Left lung (tissue), 10 donors: Measurements from ENCODE around the gene MRPL14. TPM values are rescaled to one million over a fixed set of nuclear protein-coding genes. Genes with fewer than 3 reads are reported as not detected.

Experiments used
- ATAC-seq: fragments of 200-7000 bp; cut with Tn5 transposase; one replicate; pipeline ENCODE4 v1.9.1; 2020; ENCODE audit warnings: moderate library complexity
- DNase-seq, 4 donors: peaks; one replicate each; pipeline ENCODE4 v3.0.0-alpha.2; 2013 to 2020
- H3K27ac ChIP-seq, 2 donors: fragments of 200-600 bp; sonication (generic) in 1 of 2; one replicate each; pipeline versions ENCODE4 v1.5.0 to v1.8.0; 2020 to 2021
- H3K27me3 ChIP-seq, 2 donors: fragments of 200-600 bp; sonication (generic) in 1 of 2; one replicate each; pipeline versions ENCODE4 v1.5.0 to v1.8.0; 2020 to 2021
- H3K36me3 ChIP-seq, 2 donors: fragments of 200-600 bp; sonication (generic) in 1 of 2; one replicate each; pipeline versions ENCODE4 v1.5.0 to v1.8.0; 2020 to 2021
- H3K4me1 ChIP-seq, 2 donors: fragments of 200-600 bp; one replicate each; pipeline ENCODE4 v1.8.0; 2021
- H3K4me3 ChIP-seq, 2 donors: fragments of 200-600 bp; sonication (generic) in 1 of 2; one replicate each; pipeline versions ENCODE4 v1.5.0 to v1.8.0; 2020 to 2021; ENCODE audit warnings: mild to moderate bottlenecking in 1 of 2
- H3K9me3 ChIP-seq, 2 donors: fragments of 200-600 bp; sonication (generic) in 1 of 2; one replicate each; pipeline versions ENCODE4 v1.5.0 to v1.8.0; 2020 to 2021
- intact Hi-C, 2 donors: fragments of 100-400 bp; cut with DNase I; formaldehyde crosslinking; loops; one replicate each; pipeline versions ENCODE4 v1.11.2 to v1.14.2; 2022
- polyA plus RNA-seq, 6 donors: library from polyadenylated mRNA; unstranded; fragments of 120-200 nt; gene quantifications; one replicate each; pipeline ENCODE4 v1.2.1, GENCODE V29; 2013; ENCODE audit not compliant: insufficient read length in 6 of 6
- total RNA-seq, 2 donors: library from RNA; stranded (reverse); fragmentation: NEBNext Ultra II Directional; extraction: Animal tissue kit (Norgen Biotek cat#: 25700); gene quantifications; one replicate each; pipeline ENCODE4 v1.2.1, GENCODE V29; 2021
- TF ChIP-seq, protein P1 (sequence below), 2 donors: fragments of 200-600 bp; sonication (generic) in 1 of 2; IDR thresholded peaks; one replicate each; pipeline versions ENCODE4 v1.5.0 to v1.8.0; 2021; ENCODE audit warnings: antibody characterized with exemption in 2 of 2
- donor health status: DM: no; HTN: yes; CAD: no.
- donor health status: DM: no; HTN: no; CAD: no.

MRPL14 gene
- total and polyA plus RNA-seq, 8 donors: 29.8 to 100 (median 37.6) TPM

GRCh38 chr6:44135875-44136274 lies 8.6 kb upstream of the MRPL14 start:
- TF ChIP-seq, protein P1, sequence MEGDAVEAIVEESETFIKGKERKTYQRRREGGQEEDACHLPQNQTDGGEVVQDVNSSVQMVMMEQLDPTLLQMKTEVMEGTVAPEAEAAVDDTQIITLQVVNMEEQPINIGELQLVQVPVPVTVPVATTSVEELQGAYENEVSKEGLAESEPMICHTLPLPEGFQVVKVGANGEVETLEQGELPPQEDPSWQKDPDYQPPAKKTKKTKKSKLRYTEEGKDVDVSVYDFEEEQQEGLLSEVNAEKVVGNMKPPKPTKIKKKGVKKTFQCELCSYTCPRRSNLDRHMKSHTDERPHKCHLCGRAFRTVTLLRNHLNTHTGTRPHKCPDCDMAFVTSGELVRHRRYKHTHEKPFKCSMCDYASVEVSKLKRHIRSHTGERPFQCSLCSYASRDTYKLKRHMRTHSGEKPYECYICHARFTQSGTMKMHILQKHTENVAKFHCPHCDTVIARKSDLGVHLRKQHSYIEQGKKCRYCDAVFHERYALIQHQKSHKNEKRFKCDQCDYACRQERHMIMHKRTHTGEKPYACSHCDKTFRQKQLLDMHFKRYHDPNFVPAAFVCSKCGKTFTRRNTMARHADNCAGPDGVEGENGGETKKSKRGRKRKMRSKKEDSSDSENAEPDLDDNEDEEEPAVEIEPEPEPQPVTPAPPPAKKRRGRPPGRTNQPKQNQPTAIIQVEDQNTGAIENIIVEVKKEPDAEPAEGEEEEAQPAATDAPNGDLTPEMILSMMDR (IDR thresholded peaks at IDR 0.05): no peak
- H3K36me3 ChIP-seq: peaks cover 0 to 66% of the 10 kb centered on the region in 2 donors

DNA sequence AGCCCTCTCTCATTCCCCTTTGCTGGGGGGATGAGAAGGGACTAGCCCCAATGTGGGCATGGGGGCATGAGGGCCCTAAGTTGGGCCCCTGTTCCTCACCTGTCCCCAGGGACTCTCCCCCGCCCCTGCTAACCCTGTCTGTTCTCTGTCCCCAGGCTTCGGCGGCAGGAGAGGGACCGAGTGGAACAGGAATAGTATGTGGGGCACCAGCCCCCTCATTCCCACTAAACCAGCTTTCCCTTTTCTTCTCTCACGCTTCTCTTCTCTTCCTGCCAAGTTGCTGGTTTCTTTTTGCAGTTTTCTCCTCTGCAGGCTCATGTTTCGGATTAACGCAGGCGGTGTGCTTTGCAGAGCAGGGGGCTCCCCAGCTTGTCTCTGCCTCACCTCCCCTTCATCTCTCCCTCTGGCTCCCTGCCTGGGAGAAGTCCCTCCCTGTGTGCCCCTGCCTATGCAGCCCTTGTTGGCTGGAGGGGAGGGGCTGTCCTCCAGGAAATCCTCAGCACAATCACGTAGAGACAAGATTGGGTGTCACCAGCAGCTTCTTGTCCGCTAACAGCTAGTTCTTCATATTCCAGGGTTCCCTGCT lies 8.0 kb upstream of the MRPL14 start:
- DNase-seq: peak in 2 of 4 donors; percentile 30 to 71
- TF ChIP-seq, protein P1 (IDR thresholded peaks at IDR 0.05): no peak
- Histone ChIP-seq H3K4me1 (peaks cover 10 to 18% of the 10 kb centered on the region in 2 donors), H3K9me3 (no peaks in the 10 kb centered on the region), H3K27ac (no peak overlapping the region), H3K27me3 (no peaks in the 10 kb centered on the region), H3K4me3 (no peak overlapping the region), H3K36me3 (peaks cover 0 to 59% of the 10 kb centered on the region in 2 donors)
- intact Hi-C loops: no loop called here
- no peak for ATAC-seq

More at GRCh38 chr6:44135875-44136274, 8.6 kb upstream of the MRPL14 start:
- Histone ChIP-seq H3K4me3 (no peak overlapping the region), H3K4me1 (peaks cover 10 to 18% of the 10 kb centered on the region in 2 donors), H3K27me3 (no peaks in the 10 kb centered on the region), H3K9me3 (no peaks in the 10 kb centered on the region), H3K27ac (no peak overlapping the region)
- no peak for ATAC-seq
- DNase-seq: peak in 1 of 4 donors; percentile 26
- intact Hi-C loops: no loop called here

- intact Hi-C loops: no loop called here
- Histone ChIP-seq H3K36me3 (peaks cover 0 to 48% of the 10 kb centered on the region in 2 donors), H3K27ac (no peak overlapping the region), H3K27me3 (no peaks in the 10 kb centered on the region), H3K9me3 (no peaks in the 10 kb centered on the region), H3K4me3 (no peak overlapping the region), H3K4me1 (peaks cover 10 to 26% of the 10 kb centered on the region in 2 donors)
- no peak for ATAC-seq
- TF ChIP-seq, protein P1 (IDR thresholded peaks at IDR 0.05): no peak
- no peak for DNase-seq
Measured at GRCh38 chr6:44133981-44134711, 6.9 kb upstream of the MRPL14 start.

- H3K27me3 ChIP-seq: no peaks in the 10 kb centered on the region
- peaks cover 0 to 40% of the 10 kb centered on the region in 2 donors for H3K36me3 ChIP-seq
- peaks cover 10 to 32% of the 10 kb centered on the region in 2 donors for H3K4me1 ChIP-seq
- intact Hi-C loops: no loop called here
- peak overlapping the region in 1 of 2 donors; percentile 7 for H3K27ac ChIP-seq
- DNase-seq: peak in 3 of 4 donors; percentile 28 to 76 (median 76)
- peak; percentile 88 for ATAC-seq
- TF ChIP-seq, protein P1 (IDR thresholded peaks at IDR 0.05): no peak
- H3K4me3 ChIP-seq: no peak overlapping the region
- no peaks in the 10 kb centered on the region for H3K9me3 ChIP-seq
Measured at GRCh38 chr6:44133003-44133931, 6.0 kb upstream of the MRPL14 start.
